ENCODE measurements around the gene CLIP2.

CLIP2 gene

GRCh38 chr7:74334030-74334429 is 44.8 kb downstream of the CLIP2 start:
- TF ChIP-seq MAX (IDR thresholded peaks at IDR 0.05) = no peak
- no peak for TF ChIP-seq TCF12 (IDR thresholded peaks at IDR 0.05; ENCODE audit: low read depth)
- no peak for TF ChIP-seq NFIC (IDR thresholded peaks at IDR 0.05)
- no peak for TF ChIP-seq REST (IDR thresholded peaks at IDR 0.05; ENCODE audit: low read depth)
- no peak for TF ChIP-seq YY1 (IDR thresholded peaks at IDR 0.05; ENCODE audit: low read depth)
- TF ChIP-seq USF1 (IDR thresholded peaks at IDR 0.05) = no peak
- no peak for TF ChIP-seq TAF1 (IDR thresholded peaks at IDR 0.05; ENCODE audit: low read depth)
- TF ChIP-seq CREB1 (IDR thresholded peaks at IDR 0.05; ENCODE audit: low read depth) = no peak
- TF ChIP-seq RAD21 (IDR thresholded peaks at IDR 0.05; ENCODE audit: low read depth) = no peak
- no peak for TF ChIP-seq FOXM1 (IDR thresholded peaks at IDR 0.05; ENCODE audit: borderline replicate concordance, low read depth)
- TF ChIP-seq EGR1 (IDR thresholded peaks at IDR 0.05) = no peak

GRCh38 chr7:74337926-74338325 is 48.7 kb downstream of the CLIP2 start:
- TF ChIP-seq RAD21 (IDR thresholded peaks at IDR 0.05; ENCODE audit: low read depth) (no peak), USF1 (IDR thresholded peaks at IDR 0.05) (no peak), TAF1 (IDR thresholded peaks at IDR 0.05; ENCODE audit: low read depth) (no peak), CEBPB (IDR thresholded peaks at IDR 0.05) (no peak)

GRCh38 chr7:74338366-74339108 is 49.3 kb downstream of the CLIP2 start:
- TF ChIP-seq TEAD4 (IDR thresholded peaks at IDR 0.05) (no peak), CEBPB (IDR thresholded peaks at IDR 0.05) (no peak), MAX (IDR thresholded peaks at IDR 0.05) (no peak), FOXM1 (IDR thresholded peaks at IDR 0.05; ENCODE audit: borderline replicate concordance, low read depth) (no peak), TCF12 (IDR thresholded peaks at IDR 0.05; ENCODE audit: low read depth) (no peak), REST (IDR thresholded peaks at IDR 0.05; ENCODE audit: low read depth) (no peak), CREB1 (IDR thresholded peaks at IDR 0.05; ENCODE audit: low read depth) (no peak), TAF1 (IDR thresholded peaks at IDR 0.05; ENCODE audit: low read depth) (no peak), YY1 (IDR thresholded peaks at IDR 0.05; ENCODE audit: low read depth) (no peak), EP300 (IDR thresholded peaks at IDR 0.05; ENCODE audit: borderline replicate concordance) (no peak), USF1 (IDR thresholded peaks at IDR 0.05) (no peak), EGR1 (IDR thresholded peaks at IDR 0.05) (no peak), RAD21 (IDR thresholded peaks at IDR 0.05; ENCODE audit: low read depth) (no peak), ZBTB7A (IDR thresholded peaks at IDR 0.05; ENCODE audit: low read depth) (no peak), NFIC (IDR thresholded peaks at IDR 0.05) (no peak)

- TF ChIP-seq CREB1 (IDR thresholded peaks at IDR 0.05; ENCODE audit: low read depth) = no peak
- TF ChIP-seq REST (IDR thresholded peaks at IDR 0.05; ENCODE audit: low read depth) = no peak
- no peak for TF ChIP-seq TCF12 (IDR thresholded peaks at IDR 0.05; ENCODE audit: low read depth)
- no peak for TF ChIP-seq FOXM1 (IDR thresholded peaks at IDR 0.05; ENCODE audit: borderline replicate concordance, low read depth)
- TF ChIP-seq EGR1 (IDR thresholded peaks at IDR 0.05) = no peak
- no peak for TF ChIP-seq MAX (IDR thresholded peaks at IDR 0.05)
- no peak for TF ChIP-seq CEBPB (IDR thresholded peaks at IDR 0.05)
- TF ChIP-seq YY1 (IDR thresholded peaks at IDR 0.05; ENCODE audit: low read depth) = no peak
- TF ChIP-seq RAD21 (IDR thresholded peaks at IDR 0.05; ENCODE audit: low read depth) = no peak
- no peak for TF ChIP-seq USF1 (IDR thresholded peaks at IDR 0.05)
Observed at GRCh38 chr7:74343281-74344131, 54.3 kb downstream of the CLIP2 start.
